AG09309 (cell line): Measurements from ENCODE around the gene ZFYVE28.

ENCODE experiments used
- DNase-seq: peaks from one replicate; pipeline ENCODE4 v3.0.0-alpha.2; 2010; ENCODE audit warnings: low read depth
- H3K4me3 ChIP-seq: 2 replicates; pipeline ENCODE4 v1.5.1; 2011; ENCODE audit warnings: mild to moderate bottlenecking, low read depth, low read length, moderate library complexity; ENCODE audit not compliant: control insufficient read depth
- TF ChIP-seq, protein P1 (sequence below): IDR thresholded peaks from 2 replicates; pipeline ENCODE4 v1.5.1; 2011; ENCODE audit warnings: mild to moderate bottlenecking, low read depth, low read length, inconsistent platforms; ENCODE audit not compliant: insufficient read depth, control insufficient read depth; ENCODE audit errors: missing control alignments

Gene ZFYVE28

GRCh38 chr4:2246384-2247127, 171.9 kb downstream of the ZFYVE28 start:
- no peak for DNase-seq
- TF ChIP-seq, protein P1, sequence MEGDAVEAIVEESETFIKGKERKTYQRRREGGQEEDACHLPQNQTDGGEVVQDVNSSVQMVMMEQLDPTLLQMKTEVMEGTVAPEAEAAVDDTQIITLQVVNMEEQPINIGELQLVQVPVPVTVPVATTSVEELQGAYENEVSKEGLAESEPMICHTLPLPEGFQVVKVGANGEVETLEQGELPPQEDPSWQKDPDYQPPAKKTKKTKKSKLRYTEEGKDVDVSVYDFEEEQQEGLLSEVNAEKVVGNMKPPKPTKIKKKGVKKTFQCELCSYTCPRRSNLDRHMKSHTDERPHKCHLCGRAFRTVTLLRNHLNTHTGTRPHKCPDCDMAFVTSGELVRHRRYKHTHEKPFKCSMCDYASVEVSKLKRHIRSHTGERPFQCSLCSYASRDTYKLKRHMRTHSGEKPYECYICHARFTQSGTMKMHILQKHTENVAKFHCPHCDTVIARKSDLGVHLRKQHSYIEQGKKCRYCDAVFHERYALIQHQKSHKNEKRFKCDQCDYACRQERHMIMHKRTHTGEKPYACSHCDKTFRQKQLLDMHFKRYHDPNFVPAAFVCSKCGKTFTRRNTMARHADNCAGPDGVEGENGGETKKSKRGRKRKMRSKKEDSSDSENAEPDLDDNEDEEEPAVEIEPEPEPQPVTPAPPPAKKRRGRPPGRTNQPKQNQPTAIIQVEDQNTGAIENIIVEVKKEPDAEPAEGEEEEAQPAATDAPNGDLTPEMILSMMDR, result no peak
- no peak overlapping the region for H3K4me3 ChIP-seq

GRCh38 chr4:2245787-2246275, 172.6 kb downstream of the ZFYVE28 start:
- no peak overlapping the region for H3K4me3 ChIP-seq
- no peak for DNase-seq
- TF ChIP-seq, protein P1, result no peak

GRCh38 chr4:2245057-2245786, 173.2 kb downstream of the ZFYVE28 start:
- H3K4me3 ChIP-seq, result no peak overlapping the region
- TF ChIP-seq, protein P1, result no peak
- DNase-seq, result no peak

- no peak overlapping the region for H3K4me3 ChIP-seq
- no peak for DNase-seq
Observed at GRCh38 chr4:2243681-2244380, 174.6 kb downstream of the ZFYVE28 start.

DNA sequence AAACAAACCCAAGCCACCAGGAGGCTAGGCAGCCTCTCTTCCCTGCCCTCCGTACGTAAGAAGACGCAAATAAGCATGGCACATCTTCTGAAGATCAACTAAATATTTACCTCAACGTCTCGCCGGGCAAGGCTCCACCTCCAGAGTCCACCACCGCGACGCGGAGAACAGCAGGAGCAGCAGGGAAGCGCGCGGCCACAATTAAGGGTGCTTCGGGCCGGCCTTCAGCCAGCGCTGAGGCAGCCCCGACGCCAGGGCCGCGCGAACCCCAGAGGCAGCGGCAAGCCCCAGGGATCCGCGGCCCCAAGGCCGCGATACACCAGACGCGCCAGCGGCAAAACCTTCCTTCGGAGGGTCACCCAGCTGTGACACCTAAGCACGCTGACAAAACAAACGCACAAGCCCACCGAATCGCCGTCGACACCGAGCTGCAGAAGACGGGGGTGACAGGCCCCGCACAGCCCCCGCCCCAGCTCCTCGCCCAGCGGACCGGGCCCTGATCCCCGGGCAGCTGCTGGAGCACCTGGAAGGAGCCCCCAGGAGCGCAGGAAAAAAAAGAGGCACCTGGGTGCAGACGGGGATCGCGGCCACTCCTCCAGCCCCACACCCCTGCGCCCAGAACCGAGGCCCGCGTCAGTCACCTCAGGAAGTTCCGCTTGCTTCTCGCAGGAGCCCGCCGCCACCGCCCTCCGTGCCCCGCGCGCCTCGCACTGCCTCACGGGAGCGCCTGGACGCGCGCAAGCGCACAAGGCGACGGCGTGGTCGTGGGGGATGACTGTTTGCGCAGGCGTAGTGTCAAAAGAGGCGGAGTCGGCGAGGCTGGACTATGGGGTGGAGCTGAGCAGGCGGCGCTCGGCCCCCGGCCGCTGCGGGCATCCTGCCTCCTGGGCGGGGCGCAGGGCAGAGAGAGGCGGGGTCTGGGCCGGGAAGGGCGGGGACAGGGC, 176.8 kb downstream of the ZFYVE28 start, which contains the start of the genes HAUS3 and POLN:
Gene HAUS3, minus strand, starts transcription at position 712 of the 944 bp plus-strand sequence. CDS start 1,175 bp downstream, outside the sequence.
Gene POLN, minus strand, starts transcription at position 712 of the 944 bp plus-strand sequence. CDS start 12,890 bp downstream, outside the sequence.
- peak; percentile 81 for DNase-seq
- H3K4me3 ChIP-seq, result peak within 1 kb of the TSS; percentile 99
- TF ChIP-seq, protein P1, result no peak

More at GRCh38 chr4:2243681-2244380, 174.6 kb downstream of the ZFYVE28 start:
- TF ChIP-seq, protein P1, result peak; percentile 26

DNA sequence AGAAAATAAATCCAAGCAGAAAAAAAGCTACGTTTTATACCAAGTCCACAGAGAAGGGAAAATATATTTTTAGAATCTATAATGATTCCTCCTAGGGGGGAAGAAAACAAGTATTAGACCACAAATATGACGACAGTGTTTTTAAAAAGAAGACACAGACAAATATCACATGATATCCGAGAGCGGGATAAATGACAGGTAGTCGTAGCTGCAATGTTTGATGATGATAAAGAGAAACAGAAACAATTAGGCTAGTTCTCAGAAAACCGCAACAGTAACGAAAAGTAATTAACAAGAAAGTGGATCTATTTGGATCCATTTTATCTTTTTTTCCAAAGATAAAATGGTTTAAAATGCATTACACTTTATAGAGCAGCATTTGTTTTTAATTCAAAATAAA, 177.4 kb downstream of the ZFYVE28 start:
- TF ChIP-seq, protein P1, result no peak
- peak overlapping the region; percentile 99 for H3K4me3 ChIP-seq
- DNase-seq, result no peak
